LNCAP (cell line): Measurements from ENCODE around the gene ZBTB38.

Experiments used
- CTCF ChIP-seq: fragments of 450-650 bp; IDR thresholded peaks from 2 replicates; pipeline ENCODE4 v1.5.1; 2017; ENCODE audit warnings: mild to moderate bottlenecking

Gene ZBTB38

GRCh38 chr3:141345528-141345927, 22.8 kb upstream of the ZBTB38 start:
- no peak for TF ChIP-seq CTCF

GRCh38 chr3:141346007-141346406, 22.3 kb upstream of the ZBTB38 start:
- TF ChIP-seq CTCF, result no peak

GRCh38 chr3:141346418-141346817, 21.9 kb upstream of the ZBTB38 start:
- TF ChIP-seq CTCF, result no peak

GRCh38 chr3:141346839-141347238, 21.5 kb upstream of the ZBTB38 start:
- no peak for TF ChIP-seq CTCF

GRCh38 chr3:141348837-141349236, 19.5 kb upstream of the ZBTB38 start:
- TF ChIP-seq CTCF, result no peak

GRCh38 chr3:141349711-141350110, 18.6 kb upstream of the ZBTB38 start:
- no peak for TF ChIP-seq CTCF

GRCh38 chr3:141350666-141351065, 17.6 kb upstream of the ZBTB38 start:
- no peak for TF ChIP-seq CTCF

- TF ChIP-seq CTCF, result no peak
Measured at GRCh38 chr3:141352262-141352984, 15.9 kb upstream of the ZBTB38 start.
